ENCODE measurements around the gene REEP1.
"Not testable (repeated sequence)": the region's sequence is repeated elsewhere in the genome, so short reads cannot be mapped to it uniquely, and the experiment has no call there.

The REEP1 gene

DNA sequence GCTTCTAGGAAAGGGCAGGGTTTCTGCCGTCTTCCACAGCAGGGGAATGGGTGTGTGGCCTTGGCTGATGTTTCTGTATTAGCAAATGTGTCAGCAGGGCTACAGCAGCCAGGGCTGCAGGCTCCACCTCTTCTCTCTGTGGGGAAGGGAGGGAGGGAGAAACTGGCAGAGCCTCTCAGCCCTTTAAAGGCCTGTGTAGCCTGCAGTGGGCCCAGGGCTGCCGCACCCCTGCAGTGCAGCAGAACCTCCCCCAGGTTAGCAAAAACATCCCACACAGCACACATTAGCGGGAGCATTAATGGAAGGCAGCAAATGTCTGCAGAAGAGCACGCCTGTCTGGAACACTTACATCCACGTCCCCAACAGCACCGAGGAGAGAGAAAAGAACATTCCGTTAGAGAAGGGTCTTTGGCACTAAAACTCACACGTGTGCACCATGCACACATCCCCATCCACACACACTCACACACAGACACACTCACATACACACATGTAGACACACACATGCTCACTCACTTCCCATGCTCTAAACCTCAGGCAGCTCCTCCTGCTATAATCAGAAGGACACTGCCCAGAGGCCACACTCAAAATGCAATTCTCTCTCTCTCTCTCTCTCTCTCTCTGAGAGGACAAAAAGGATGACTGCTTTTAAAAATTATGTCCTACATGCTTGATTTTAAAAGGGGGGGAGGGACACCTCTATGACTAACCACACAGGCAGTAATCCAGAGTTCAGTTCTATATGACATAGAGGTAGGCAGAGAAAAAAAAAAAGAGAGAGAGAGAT is 114.1 kb downstream of the REEP1 start:
- ATAC-seq: no peak

DNA sequence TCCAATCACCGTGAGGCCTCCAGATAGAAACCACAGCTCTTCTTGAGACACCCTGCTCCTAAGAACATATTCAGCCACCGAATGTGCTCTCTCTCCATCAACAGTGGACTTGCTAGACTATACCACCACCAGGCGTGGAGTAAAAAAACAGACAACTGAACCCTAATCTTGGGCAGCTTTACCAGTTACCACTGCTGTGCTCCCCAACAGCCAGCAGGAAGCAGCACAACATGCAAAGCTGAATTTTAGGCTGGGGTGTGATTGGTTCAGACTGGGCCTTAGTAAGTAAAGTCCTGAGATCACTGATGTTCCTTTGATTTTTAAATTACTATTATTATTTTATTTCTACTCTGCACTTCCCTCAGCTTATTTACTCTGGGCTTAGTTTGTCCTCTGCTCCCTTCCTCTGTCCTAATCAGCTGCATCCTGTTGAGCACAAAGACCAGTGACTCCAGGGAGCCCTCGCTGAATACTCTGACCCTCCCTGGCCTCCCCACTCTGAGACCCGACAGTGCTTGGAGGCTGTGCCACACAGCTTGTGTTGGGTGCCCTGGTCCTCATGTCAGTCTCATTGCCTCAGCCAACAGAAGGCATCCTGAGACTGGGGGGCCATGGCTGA is 116.3 kb downstream of the REEP1 start:
- peak; percentile 41 to 66 for ATAC-seq

DNA sequence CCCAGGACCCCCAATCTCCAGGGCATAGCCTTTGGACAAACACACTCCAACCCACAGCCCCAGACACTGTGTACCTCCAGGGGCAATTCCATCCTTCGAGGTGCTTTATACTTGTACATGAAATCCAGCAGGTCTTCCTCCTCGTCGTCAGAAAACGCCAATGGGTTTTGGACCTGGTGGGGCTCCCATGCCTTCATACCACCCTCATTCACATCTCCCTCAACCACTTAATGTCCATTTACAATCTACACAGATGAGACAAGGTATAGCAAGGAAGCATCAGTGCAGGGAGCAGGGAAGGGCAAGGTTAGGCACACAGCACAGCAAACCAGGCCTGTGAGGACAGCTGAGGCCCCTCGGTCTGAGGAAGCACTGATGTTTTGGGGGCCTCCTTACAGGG is 117.5 kb downstream of the REEP1 start:
- no peak for ATAC-seq

DNA sequence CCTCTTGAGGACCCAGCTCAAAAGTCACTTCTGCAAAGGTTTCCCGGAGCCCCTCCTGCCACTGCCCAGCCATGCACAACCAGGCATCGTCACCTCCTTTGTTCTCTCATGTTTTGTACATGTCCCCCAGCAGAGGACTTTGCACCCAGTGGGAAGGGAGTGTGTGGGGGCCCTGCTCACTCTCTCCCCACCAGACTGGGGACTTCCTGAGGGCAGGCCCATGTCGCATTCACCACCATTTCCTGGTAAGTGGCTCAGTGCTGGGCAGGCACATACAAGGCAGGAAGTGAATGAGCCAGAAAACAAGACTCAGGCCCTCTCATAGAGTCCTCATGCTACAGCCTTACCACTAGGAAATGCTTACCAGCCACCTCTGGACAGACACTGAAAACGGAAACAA is 119.3 kb downstream of the REEP1 start:
- ATAC-seq: no peak

DNA sequence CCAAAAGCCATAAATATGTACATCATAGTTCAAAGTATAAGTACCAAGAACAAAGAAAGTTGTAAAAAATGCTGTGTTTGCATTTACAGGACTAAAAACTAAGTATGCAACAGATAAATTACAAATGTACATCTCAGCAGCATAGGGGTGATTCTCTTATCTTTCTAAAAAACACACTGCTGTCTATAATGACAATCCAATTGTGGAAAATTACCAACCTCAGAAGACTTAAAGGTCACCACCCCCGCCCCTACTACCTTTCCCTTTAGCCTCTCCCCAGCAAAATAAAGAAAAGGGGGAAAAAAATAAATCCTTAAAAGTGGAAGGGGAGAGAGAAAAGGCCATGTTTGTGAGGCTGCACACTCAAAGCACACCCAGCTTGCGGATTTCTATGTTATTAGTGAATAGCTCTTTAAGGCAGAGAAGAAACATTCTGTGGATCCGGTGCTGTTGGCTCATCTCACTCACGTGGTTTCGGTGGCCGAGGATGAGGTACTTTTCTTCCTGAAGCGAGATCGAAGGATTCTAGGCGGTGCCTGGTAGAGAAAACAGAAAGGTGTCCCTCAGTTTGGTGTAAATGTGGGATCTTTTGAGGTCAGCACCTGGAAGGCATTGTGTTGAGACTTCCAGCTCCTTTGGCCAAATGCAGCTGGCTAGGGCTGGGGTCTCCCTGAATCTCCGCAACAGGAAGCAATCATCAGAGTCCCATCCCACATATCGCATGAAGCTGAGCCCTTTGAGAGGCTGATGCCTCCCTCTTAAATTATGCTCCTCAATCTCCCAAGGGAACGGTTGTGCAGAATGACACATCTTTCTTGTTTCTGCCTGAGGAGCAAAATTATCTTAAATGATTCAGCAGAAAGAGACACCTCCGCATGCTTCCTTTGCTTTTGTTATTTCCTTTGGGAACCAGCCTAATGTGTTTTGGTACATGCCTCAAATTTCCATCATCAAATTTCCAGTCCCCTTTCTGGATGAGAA is 120.6 kb downstream of the REEP1 start:
- ATAC-seq: no peak

DNA sequence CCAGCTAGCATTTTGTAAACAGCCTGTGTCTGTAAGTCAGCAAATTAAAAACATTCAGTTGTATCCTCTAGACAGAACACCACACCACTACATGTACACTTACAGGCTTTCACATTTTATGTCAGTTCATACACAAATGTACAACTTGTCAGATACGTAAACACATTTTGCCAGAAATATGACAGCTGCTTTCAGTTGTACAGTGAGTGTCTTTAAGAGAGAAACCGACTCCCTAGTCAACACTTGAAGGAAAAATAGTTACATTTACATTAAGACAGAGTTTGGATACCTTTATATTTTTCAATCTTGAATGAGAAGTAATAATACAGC is 123.0 kb downstream of the REEP1 start:
- ATAC-seq: no peak

DNA sequence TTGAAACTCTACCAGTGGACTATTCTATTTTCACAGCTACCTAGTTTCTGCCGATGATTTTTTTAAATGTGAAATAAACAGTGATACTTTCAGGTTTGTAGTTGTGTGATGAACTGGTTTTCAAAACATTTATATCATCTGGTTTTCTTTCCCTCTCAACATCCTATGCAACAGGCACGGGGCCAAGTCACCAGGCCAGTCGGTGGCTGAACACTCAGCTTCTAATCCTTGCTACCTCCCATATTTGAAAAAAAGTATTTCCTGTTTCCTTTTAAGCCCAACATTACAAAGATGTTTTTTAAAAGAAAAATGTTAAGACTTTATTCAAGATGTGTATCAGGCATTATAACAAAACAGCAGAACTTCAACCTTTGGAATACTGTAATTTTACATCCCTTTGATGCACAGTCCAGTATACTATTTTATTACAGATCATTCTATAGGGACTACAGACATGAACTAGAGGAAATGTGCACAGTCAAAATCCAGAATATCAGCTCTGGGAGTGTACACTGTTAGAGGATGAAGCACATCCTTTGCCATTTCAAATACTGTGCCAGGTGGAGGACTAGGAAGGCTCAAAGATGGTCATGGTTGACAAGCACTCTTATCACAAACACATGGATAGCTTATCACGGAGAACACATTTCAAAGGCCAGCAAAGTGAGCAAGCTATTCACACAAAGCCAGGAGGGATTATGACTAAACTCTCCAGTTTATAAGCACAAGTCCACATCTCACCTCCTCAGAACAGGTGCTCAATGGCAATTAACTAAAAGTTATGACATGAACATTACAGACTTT is 123.5 kb downstream of the REEP1 start:
- ATAC-seq: no peak

DNA sequence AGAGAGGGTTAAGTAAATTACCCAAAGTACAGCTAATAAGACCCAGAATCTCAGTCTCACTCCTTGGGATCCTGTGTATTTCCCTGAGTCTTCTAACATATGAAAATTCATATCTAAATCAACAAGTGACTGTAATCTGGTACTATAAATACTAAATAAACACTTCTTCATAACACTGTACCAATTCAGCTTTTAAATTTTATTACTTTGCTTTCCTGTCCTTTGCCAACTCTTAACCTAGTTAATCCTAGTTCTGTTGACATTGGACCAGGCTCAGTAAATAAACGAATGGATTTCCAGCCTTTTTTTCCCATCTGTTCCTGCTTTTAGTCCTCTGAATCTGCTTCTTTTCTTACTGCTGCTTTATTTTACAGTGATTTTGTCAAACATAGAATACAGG is 124.4 kb downstream of the REEP1 start:
- ATAC-seq: no peak

DNA sequence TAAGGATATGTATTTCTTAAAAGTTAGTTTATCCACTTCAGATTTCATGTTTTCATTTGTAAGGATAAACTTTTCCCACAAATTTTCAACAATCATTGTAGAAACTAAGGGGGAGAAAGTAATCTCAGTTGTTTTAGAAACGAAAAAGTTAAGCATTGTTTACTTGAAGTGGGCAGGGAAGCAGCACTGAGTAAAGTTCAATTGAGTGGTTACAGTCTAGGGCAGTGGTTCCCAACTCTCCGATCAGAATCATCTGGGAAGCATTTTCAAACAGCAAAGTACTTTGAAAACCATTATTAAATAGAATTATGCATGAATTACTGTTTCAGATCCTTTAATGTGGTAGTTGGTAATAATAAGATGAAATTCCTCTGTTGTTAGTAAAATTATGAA is 125.6 kb downstream of the REEP1 start:
- no peak for ATAC-seq

DNA sequence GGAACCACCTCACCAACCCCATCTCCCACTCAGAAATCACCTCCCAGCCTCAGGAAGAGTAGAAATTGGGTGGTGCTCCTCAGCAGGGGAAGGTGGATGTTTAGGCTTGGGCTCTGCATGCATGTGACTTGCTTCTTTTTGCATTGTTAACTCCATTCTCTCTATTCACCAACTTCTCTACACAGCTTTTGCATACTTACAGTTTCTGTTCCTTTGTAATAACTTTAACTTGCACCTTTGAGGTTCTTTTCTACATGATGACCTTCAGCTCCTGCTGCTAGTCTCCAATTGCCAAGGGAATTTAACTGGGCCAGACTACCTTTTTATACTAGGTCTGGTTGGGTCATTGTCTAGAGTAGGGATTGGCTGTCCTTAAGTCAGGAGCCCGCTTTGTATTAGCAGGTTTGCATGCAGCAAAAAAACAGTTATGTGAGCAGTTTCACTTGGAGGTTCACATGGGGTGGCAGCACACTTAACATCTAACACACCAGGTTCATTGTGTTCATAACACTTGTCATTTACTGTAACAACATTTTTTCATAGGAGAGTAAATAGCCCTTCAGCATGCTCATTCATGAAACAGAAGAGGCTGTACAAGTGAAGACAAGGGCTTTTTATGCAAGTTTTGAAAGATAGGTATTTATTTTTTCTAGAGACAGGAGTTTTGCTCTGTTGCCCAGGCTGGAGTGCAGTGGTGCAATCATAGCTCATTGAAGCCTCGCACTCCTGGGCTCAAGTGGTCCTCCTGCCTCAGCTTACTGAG is 126.2 kb downstream of the REEP1 start:
- ATAC-seq: no peak

DNA sequence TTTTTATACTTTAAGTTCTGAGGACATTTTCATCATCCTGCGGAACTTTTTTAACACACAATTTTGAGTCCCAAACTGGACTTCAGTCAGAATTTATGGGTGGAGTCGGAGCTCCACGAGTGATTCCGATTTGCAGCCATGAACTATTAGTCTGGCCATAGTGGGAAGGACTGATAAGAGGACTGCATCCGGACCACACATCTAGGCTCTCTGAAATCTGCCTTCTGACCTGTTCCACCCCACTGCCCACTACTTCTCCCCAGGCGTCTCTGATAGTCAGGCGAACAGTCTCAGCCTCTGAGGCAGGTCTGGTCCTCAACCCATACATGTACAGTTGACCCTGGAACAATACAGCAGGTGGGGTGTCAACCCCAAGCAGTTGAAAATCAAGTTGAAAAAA is 133.0 kb downstream of the REEP1 start:
- ATAC-seq: no peak

DNA sequence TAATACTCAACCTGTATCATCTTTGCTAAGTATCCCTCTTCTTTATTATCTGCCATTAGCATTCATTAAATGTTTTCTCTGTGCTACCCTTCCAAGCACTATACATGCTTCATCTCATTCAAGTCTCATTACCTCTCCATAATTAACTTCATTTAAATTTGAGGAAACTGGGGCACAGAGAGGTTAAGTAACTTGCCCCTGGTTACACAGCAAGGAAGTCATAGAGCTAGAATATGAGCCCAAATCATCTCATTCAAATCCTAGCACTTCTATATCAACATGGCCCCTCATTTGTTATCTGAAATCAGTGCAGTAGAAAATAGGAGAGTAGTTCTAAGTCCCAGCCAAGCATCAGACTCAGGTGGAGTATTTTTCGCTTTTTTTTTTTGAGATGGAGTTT is 133.8 kb downstream of the REEP1 start:
- no peak for ATAC-seq

DNA sequence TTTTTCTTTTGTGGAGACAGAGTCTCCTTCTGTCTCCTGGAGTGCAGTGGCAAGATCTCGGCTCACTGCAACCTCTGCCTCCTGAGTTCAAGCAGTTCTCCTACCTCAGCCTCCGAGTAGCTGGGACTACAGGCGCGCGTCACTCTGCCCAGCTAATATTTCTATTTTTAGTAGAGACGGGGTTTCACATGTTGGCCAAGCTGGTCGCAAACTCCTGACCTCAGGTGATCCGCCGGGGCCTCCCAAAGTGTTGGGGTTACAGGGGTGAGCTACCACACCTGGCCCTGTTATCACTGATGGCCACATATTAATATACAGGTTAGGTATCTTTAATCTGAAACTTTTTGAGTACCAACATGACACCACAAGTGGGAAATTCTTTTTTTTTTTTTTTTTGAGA is 134.7 kb downstream of the REEP1 start:
- no peak for ATAC-seq

DNA sequence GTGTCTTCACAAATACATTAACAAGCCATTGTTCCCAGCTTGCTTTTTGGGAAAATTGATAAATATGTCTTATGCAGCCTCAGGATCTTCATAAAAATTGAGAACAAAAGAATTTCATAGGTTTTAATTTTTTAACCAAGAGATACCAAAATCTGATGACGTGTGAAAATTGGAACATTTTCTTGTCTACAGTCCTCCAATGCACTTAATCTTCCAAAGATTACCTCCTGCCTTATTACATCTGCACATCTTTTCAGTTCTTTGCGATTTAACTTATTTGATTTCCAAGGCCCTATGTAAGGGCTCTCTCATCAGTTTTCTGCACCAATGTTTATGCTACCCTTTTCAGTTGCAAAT is 135.1 kb downstream of the REEP1 start:
- no peak for ATAC-seq

DNA sequence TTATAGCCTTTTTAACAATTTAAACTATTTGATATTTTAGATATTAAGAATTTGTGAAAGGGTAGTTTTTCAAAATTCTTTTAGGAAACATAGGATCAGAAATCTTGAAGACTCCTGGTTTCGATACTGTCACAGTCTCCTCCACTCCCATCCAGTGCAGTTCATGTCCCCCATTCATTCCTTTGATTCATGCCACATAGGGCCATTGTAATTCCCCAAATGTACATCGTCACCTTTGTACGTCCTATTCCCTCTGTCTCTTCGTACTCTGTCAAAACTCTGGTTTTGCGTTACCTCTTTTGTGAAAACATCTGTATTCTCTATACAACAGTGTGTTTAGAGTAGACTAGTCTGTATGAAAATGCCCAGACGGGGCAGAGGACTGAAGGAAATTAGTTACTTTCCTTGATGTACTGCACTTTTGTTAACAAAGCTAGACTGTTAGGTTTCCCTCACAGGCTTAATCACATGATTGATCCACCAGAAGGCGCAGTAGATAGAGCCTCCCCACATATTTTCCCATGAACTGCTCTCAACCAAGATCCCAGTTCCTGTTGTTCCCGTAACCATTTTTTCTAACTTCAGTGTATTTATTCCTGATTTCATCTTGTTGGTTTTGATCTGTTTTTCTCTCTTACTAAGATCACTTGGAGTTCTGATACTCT is 135.6 kb downstream of the REEP1 start:
- no peak for ATAC-seq

DNA sequence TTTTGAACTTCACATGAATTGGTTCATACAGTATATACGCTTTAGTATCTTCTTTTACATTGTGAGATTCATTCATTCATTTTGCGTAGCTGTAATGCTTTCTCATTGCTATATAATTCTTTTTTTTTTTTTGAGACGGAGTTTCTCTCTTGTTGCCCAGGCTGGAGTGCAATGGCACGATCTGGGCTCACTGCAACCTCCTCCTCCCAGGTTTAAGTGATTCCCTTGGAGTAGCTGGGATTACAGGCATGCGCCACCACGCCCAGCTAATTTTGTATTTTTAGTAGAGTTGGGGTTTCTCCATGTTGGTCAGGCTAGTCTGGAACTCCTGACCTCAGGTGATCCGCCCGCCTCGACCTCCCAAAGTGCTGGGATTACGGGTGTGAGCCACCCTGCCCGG is 136.9 kb downstream of the REEP1 start:
- not testable (repeated sequence) for ATAC-seq

DNA sequence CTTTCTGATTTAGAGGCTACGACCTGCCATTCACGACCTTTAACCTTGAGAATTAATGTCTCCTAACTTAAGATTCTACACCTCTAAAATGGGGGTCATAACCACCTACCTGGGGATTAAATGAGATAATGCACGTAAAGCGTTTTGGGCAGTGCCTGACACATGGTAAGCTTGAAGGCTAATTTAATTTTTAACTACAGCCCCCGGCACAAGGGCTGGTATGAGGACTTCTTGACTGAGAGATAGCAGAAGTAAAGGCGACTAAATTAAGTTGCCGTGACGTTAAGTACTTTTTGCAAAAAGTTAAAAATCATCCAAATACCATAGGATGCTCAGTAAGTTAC is 137.6 kb downstream of the REEP1 start:
- ATAC-seq: no peak

DNA sequence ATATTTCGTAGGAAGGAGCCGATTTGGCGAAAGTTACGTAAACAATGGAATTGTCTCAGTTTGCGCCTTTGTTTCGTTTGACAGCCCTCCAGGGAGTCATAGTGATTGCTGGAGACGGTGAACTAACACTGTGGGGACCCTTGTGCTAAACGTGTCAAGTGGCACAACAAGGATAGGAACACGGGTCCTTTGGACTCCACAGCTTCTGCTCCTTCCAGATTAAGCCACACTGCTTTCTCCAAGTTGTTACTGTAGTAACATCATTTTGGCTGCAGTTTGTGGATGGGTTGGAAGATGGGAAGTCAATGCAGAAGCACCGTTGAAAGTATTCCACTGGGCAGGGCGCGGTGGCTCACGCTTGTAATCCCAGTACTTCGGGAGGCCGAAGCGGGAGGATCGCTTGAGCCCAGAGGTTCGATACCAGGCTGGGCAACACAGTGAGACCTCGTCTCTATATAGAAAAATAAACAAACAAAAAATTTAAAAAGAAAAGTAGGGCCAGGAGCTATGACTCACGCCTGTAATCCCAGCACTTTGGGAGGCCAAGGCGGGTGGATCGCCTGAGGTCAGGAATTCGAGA is 141.5 kb downstream of the REEP1 start:
- ATAC-seq: no peak

DNA sequence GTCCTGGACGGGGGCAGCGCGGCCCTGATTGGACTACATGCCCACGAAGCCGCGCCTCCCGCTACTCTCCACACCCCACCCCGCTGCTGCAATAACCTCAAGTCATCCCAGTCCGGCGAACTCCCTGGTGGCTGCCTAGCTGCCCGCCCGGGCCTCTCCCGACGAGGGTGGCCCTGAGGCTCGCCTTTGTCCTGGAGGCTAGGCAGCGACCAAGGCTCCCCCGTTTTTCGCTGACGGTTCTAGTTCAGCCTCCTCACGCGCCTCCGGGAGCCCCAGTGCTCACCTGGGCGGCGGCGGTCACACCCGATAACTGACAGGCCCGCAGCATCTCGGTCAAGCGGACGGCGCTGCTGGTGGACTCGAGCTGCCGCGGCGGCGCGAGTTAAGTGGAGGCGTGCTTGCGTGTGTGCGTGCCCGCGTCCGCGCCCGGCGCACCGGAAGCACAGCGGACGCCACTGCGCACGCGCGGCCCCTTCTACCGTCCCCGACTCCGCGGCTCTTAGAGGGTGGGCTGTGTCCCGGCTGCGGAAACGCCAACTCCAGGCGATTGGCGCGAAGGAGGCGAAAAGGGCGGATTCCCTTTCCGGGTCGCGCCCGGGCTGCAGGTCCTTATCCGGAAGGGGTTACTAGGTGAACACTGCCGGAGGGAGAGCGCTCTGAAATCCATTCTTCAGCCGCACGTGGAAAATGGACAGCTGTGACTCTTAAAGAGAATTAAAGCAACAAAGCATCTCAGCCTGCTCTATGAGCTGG is 142.2 kb downstream of the REEP1 start, which contains the start of gene IMMT:
Gene IMMT (minus strand): TSS at position 408 of the 753 bp plus-strand sequence. CDS start 80 bp downstream, at position 328.
- ATAC-seq: peak; percentile 92

DNA sequence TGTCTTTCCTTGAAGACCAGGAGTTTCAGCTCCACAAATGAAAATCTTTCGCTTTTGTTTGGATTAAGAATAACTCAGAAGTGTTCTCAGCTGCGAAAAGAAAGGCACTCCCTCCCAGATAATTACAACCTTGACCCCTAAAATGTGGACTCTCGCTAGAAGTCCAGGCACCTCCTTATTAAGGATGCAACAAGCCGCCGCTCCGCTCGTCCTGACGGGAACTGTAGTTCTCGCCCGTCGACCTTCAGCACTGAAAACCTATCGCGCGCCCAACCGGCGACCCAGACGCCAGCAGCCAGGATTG is 142.7 kb downstream of the REEP1 start:
- ATAC-seq: no peak
